Nucleus accumbens (tissue), 56 donors: ENCODE measurements around the gene KDF1.
"Not testable (repeated sequence)": the region's sequence is repeated elsewhere in the genome, so short reads cannot be mapped to it uniquely, and the experiment has no call there.

Experiments
- DNase-seq, 56 donors: peaks; one replicate each; lab custom pipeline; 2025; lab: John Stamatoyannopoulos, UW

The KDF1 gene

GRCh38 chr1:26994787-26995517 lies 34.7 kb upstream of the KDF1 start:
- peak in 7 of 56 donors; percentile 4 to 20 (median 9) for DNase-seq

DNA sequence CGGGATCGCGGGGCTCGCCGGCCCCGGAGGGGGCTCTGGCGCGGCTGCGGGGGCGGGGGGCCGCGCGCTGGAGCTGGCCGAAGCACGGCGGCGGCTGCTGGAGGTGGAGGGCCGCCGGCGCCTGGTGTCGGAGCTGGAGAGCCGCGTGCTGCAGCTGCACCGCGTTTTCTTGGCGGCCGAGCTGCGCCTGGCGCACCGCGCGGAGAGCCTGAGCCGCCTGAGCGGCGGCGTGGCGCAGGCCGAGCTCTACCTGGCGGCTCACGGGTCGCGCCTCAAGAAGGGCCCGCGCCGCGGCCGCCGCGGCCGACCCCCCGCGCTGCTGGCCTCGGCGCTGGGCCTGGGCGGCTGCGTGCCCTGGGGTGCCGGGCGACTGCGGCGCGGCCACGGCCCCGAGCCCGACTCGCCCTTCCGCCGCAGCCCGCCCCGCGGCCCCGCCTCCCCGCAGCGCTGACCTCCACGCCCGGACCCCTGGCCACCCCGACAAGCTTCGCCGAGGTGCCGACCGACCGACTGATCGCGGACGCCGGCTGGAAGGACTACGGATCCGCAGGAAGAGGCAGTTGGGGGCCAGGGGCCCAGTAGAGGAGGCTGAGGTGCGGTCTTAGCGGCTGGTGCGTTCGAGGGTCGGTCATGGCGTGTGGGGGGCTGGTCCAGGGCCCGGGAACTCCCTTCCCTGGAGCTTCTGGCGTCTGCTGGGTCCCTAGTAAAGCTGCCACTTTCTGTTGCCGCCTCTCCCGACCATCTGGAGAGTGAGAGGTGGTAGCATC lies 33.9 kb upstream of the KDF1 start:
- peak in 1 of 56 donors; percentile 12 for DNase-seq

- DNase-seq: peak in 47 of 56 donors; percentile 14 to 81 (median 59)
These were observed 33.2 kb upstream of the KDF1 start, which contains the start of gene TRNP1 for GRCh38 chr1:26993237-26994019. Gene TRNP1, plus strand, starts transcription at chr1:26993692. Its CDS starts 95 bp downstream, at chr1:26993787.

DNA sequence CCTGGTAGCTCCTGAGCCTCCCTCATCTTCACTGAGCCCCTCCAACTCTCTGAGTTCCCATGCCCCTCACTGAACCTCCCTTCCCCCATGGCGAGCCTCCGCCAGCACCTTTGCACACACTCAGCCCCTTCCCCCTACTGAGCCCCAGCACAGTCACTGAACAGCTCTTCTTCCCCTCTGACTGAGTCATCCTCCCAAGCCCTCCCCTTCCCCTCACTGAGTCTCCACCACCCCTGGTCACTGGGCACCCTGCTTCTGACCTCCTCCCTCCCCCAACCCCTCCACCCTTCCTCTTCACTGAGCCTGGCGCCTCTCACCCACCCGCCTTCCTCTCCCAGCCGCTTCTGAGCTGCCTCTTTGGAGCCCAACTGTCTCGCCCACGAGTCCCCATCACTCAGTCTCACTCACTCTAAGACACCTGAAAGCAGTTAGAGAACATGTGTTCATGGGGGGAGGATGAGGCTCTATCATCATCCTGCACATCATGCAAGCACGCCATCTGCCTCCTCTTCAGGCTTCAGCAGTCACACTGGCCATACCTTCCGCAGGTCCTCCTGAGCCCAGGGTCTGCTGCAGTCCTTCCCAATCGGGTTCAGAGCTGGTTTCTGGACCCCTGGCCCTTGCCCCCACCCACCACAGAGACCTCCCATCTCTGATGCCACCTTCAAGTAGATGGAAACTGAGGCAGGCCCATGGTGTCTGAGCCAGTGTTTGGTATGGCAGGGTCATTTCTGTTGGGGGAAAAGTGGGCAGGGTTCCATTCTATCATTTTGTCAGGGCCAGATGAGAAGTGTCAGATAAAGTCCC lies 31.2 kb upstream of the KDF1 start:
- peak in 26 of 56 donors; percentile 8 to 76 (median 36) for DNase-seq

GRCh38 chr1:26989403-26990109 lies 29.3 kb upstream of the KDF1 start:
- not testable (repeated sequence) for DNase-seq

GRCh38 chr1:26986658-26987057 lies 26.4 kb upstream of the KDF1 start:
- DNase-seq: peak in 12 of 56 donors; percentile 3 to 47 (median 26)

- no peak for DNase-seq
These were observed 24.0 kb upstream of the KDF1 start for GRCh38 chr1:26984291-26984690.

- no peak for DNase-seq
These were observed 23.6 kb upstream of the KDF1 start for GRCh38 chr1:26983863-26984262.

GRCh38 chr1:26981146-26981846 lies 21.0 kb upstream of the KDF1 start:
- DNase-seq: no peak

GRCh38 chr1:26978901-26979300 lies 18.6 kb upstream of the KDF1 start:
- DNase-seq: no peak

- no peak for DNase-seq
These were observed 16.6 kb upstream of the KDF1 start for GRCh38 chr1:26976621-26977510.

GRCh38 chr1:26972821-26973220 lies 12.6 kb upstream of the KDF1 start:
- no peak for DNase-seq

DNA sequence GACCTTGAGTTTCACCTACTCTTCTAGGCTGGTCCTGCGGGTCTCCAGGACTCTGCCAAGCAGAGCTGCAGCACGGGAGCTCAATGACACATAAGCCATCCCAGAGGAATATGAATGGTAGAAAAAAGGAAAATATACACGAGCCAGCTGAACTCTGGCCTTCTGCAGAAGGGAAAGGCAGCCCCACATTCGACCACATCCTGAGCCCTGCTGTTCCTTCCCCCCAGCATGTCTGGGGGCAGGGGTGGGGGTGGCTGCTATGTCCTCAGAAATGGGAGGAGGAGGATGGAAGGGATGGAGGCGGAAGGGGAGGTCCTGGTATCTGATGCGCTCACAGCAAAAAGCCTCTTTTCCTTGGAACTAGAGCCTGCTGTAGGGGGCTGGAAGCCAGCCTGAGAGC lies 12.1 kb upstream of the KDF1 start:
- no peak for DNase-seq

DNA sequence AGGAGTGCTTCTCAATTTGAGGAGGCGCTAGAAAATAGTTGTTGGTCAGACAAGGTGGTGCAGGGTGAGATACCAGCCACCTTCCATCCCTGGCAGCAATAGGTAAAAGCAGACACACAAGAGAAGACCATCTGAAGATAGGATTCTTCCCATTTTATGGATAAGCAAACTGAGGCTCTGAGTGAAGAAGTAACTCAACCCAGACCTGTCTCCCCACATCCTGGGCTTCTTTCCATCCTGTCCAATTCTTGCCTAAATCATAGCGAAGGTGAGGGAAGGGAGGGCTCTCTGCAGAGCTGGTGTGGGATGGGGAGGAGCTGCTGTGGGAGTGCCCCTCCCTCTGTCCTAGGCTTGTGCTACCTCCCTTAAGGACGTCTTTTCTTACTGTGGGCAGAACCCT lies 11.3 kb upstream of the KDF1 start:
- no peak for DNase-seq

DNA sequence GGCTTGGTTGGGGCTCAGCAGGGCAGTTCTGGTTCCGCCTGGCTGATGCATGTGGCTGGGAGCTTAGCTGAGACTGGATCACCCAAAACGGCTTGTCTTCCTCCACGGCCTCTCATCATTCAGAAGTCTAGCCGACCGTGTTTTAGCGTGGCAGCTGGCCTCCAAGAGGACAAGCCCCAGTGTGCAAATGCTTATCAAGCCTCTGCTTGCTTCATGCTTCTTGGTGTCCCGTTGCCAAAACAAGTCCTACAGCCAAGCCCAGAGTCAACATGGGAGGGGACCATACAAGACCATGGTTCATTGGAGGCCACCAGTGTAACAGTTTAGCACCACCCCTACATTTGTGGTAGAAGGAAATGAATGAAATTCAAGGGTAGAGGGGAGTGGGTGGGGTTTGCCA lies 10.5 kb upstream of the KDF1 start:
- DNase-seq: no peak

DNA sequence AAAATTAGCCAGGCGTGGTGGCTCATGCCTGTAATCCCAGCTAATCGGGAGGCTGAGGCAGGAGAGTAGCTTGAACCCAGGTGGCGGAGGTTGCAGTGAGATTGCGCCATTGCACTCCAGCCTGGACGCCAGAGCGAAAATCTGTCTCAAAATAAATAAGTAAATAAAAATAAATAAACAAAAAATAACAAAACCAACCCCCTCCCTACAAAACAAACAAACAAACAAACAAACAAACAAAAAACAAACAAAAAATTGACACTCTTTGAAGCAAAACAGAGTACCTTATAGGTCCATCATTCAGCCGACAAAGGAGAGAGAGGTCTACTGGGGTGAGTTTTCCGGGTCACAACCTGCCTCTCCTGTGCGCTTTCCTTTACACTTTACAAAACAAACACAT lies 5.4 kb upstream of the KDF1 start:
- no peak for DNase-seq

- DNase-seq: no peak
These were observed 4.9 kb upstream of the KDF1 start for GRCh38 chr1:26965213-26965612.

- DNase-seq: no peak
These were observed 1.6 kb upstream of the KDF1 start for GRCh38 chr1:26961826-26962225.
